Medulla oblongata (tissue), 1 donor: Measurements from ENCODE around the gene MTA3.

Experiments used
- DNase-seq: peaks from one replicate; pipeline ENCODE4 v3.0.0-alpha.2; 2015; ENCODE audit errors: extremely low spot score

MTA3 gene

DNA sequence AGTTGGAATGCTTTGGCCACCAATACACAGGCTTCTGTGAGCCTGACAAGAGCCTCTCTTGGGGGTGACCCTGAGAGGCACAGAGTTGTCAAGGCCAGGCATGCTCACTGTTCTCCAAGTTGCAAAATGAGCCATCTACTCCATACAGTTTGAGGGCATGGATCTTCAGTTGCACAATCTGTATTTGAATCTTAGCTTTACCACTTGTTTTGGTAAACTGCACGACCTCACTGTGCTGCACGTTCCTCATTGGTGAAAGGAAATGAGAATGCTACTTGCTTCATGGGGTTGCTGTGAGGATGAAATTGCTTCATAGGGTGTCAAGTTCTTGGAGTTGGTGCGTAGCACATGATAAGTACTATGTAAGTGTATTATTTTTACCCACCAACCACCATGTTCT lies 235.9 kb downstream of the MTA3 start:
- no peak for DNase-seq

- no peak for DNase-seq
Observed at GRCh38 chr2:42804891-42805290, 236.5 kb downstream of the MTA3 start.
